Measurements from ENCODE around the gene KRTAP1-5.

GRCh38 chr17:41076788-41077187 lies 49.8 kb upstream of the KRTAP1-5 start:
- no peak for TF ChIP-seq CTCF (IDR thresholded peaks at IDR 0.05)
- no peak for TF ChIP-seq POLR2AphosphoS5 (IDR thresholded peaks at IDR 0.05)
- no peak for TF ChIP-seq POLR2A (IDR thresholded peaks at IDR 0.05; ENCODE audit: low read depth)
